Measurements from ENCODE around the gene SLF1. TPM values are rescaled to one million over a fixed set of nuclear protein-coding genes. Genes with fewer than 3 reads are reported as not detected.

The SLF1 gene
- total RNA-seq, 1 experiment from 2014 or later = 7.9 TPM

GRCh38 chr5:94632024-94632423, 13.6 kb downstream of the SLF1 start:
- Histone ChIP-seq H3K9me3 (no peaks in the 10 kb centered on the region), H3K4me3 (ENCODE audit: low read depth, low read length) (no peak overlapping the region), H3K27me3 (replicated peaks; ENCODE audit: control insufficient read depth, insufficient read depth, low read length) (no peaks in the 10 kb centered on the region), H3K4me1 (no peaks in the 10 kb centered on the region), H3K36me3 (ENCODE audit: control insufficient read depth, insufficient read depth, low read length) (no peaks in the 10 kb centered on the region; the same call in 1 of the 2 replicates)
- ChIA-PET CTCF (no interaction called here), POLR2A (no interaction called here)
- TF ChIP-seq, protein P1, sequence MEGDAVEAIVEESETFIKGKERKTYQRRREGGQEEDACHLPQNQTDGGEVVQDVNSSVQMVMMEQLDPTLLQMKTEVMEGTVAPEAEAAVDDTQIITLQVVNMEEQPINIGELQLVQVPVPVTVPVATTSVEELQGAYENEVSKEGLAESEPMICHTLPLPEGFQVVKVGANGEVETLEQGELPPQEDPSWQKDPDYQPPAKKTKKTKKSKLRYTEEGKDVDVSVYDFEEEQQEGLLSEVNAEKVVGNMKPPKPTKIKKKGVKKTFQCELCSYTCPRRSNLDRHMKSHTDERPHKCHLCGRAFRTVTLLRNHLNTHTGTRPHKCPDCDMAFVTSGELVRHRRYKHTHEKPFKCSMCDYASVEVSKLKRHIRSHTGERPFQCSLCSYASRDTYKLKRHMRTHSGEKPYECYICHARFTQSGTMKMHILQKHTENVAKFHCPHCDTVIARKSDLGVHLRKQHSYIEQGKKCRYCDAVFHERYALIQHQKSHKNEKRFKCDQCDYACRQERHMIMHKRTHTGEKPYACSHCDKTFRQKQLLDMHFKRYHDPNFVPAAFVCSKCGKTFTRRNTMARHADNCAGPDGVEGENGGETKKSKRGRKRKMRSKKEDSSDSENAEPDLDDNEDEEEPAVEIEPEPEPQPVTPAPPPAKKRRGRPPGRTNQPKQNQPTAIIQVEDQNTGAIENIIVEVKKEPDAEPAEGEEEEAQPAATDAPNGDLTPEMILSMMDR (IDR thresholded peaks at IDR 0.05; ENCODE audit: insufficient read depth in 1 of 2, low read depth in 1 of 2, low read length in 1 of 2, severe bottlenecking in 1 of 2, unreplicated experiment in 1 of 2) = no peak
- no peaks in the 10 kb centered on the region for H3K9me3 Mint-ChIP-seq (ENCODE audit: unreplicated experiment)
- intact Hi-C loops (cut with micrococcal nuclease; ENCODE audit: unreplicated experiment) = no loop called here
- no peak overlapping the region for H3K4me3 Mint-ChIP-seq (ENCODE audit: unreplicated experiment)
- H3K27me3 Mint-ChIP-seq (ENCODE audit: insufficient read depth, unreplicated experiment) = no peaks in the 10 kb centered on the region
- no peaks in the 10 kb centered on the region for H3K4me1 Mint-ChIP-seq (ENCODE audit: low read depth, unreplicated experiment)
- BruUV-seq (replicated peaks) = no TSS peak
- DNase-seq = no peak
- H3K27ac Mint-ChIP-seq (ENCODE audit: unreplicated experiment) = no peak overlapping the region
- H3K36me3 Mint-ChIP-seq (ENCODE audit: insufficient read depth, unreplicated experiment) = peaks cover 6% of the 10 kb centered on the region

- Histone ChIP-seq H3K36me3 (ENCODE audit: control insufficient read depth, insufficient read depth, low read length) (peaks cover 2% of the 10 kb centered on the region; the same call in 1 of the 2 replicates), H3K4me1 (no peaks in the 10 kb centered on the region), H3K27me3 (replicated peaks; ENCODE audit: control insufficient read depth, insufficient read depth, low read length) (no peaks in the 10 kb centered on the region), H3K4me3 (ENCODE audit: low read depth, low read length) (no peak overlapping the region), H3K9me3 (peaks cover 10% of the 10 kb centered on the region)
- intact Hi-C loops (cut with micrococcal nuclease; ENCODE audit: unreplicated experiment) = no loop called here
- DNase-seq = no peak
- peaks cover 13% of the 10 kb centered on the region for H3K36me3 Mint-ChIP-seq (ENCODE audit: insufficient read depth, unreplicated experiment)
- peaks cover 26% of the 10 kb centered on the region for H3K9me3 Mint-ChIP-seq (ENCODE audit: unreplicated experiment)
- TF ChIP-seq, protein P1 (IDR thresholded peaks at IDR 0.05; ENCODE audit: insufficient read depth in 1 of 2, low read depth in 1 of 2, low read length in 1 of 2, severe bottlenecking in 1 of 2, unreplicated experiment in 1 of 2) = no peak
- H3K4me3 Mint-ChIP-seq (ENCODE audit: unreplicated experiment) = no peak overlapping the region
- no peaks in the 10 kb centered on the region for H3K4me1 Mint-ChIP-seq (ENCODE audit: low read depth, unreplicated experiment)
- no TSS peak for BruUV-seq (replicated peaks)
- H3K27ac Mint-ChIP-seq (ENCODE audit: unreplicated experiment) = no peak overlapping the region
- no peaks in the 10 kb centered on the region for H3K27me3 Mint-ChIP-seq (ENCODE audit: insufficient read depth, unreplicated experiment)
- ChIA-PET CTCF (no interaction called here), POLR2A (no interaction called here)
Measured at GRCh38 chr5:94640176-94640575, 21.7 kb downstream of the SLF1 start.

- H3K27me3 ChIP-seq (replicated peaks; ENCODE audit: control insufficient read depth, insufficient read depth, low read length) = no peaks in the 10 kb centered on the region
- H3K4me1 ChIP-seq = no peaks in the 10 kb centered on the region
- H3K36me3 Mint-ChIP-seq (ENCODE audit: insufficient read depth, unreplicated experiment) = no peaks in the 10 kb centered on the region
- intact Hi-C loops (cut with micrococcal nuclease; ENCODE audit: unreplicated experiment) = no loop called here
- H3K4me3 Mint-ChIP-seq (ENCODE audit: unreplicated experiment) = no peak overlapping the region
- H3K4me3 ChIP-seq (ENCODE audit: low read depth, low read length) = no peak overlapping the region
- peaks cover 7% of the 10 kb centered on the region for H3K9me3 ChIP-seq
- TF ChIP-seq, protein P1 (IDR thresholded peaks at IDR 0.05; ENCODE audit: insufficient read depth in 1 of 2, low read depth in 1 of 2, low read length in 1 of 2, severe bottlenecking in 1 of 2, unreplicated experiment in 1 of 2) = no peak
- H3K9me3 Mint-ChIP-seq (ENCODE audit: unreplicated experiment) = peaks cover 8% of the 10 kb centered on the region
- no peaks in the 10 kb centered on the region for H3K27me3 Mint-ChIP-seq (ENCODE audit: insufficient read depth, unreplicated experiment)
- no TSS peak for BruUV-seq (replicated peaks)
- no peaks in the 10 kb centered on the region for H3K36me3 ChIP-seq (ENCODE audit: control insufficient read depth, insufficient read depth, low read length)
- no peak overlapping the region for H3K27ac Mint-ChIP-seq (ENCODE audit: unreplicated experiment)
- ChIA-PET POLR2A (no interaction called here), CTCF (no interaction called here)
- no peak for DNase-seq
- H3K4me1 Mint-ChIP-seq (ENCODE audit: low read depth, unreplicated experiment) = no peaks in the 10 kb centered on the region
Measured at GRCh38 chr5:94645053-94645452, 26.6 kb downstream of the SLF1 start.
